ENCODE measurements around the gene GRM1. TPM values are rescaled to one million over a fixed set of nuclear protein-coding genes. Genes with fewer than 3 reads are reported as not detected.

GRM1 gene
- total and polyA plus RNA-seq, 7 experiments from 2014 or later, result not detected

GRCh38 chr6:146177785-146178184 is 148.9 kb downstream of the GRM1 start:
- H3K4me3 ChIP-seq (ENCODE audit: low read length), result no peak overlapping the region
- DNase-seq (no peak), ATAC-seq (no peak)
- Mint-ChIP-seq H3K9me3 (peaks cover 0 to 2% (median 1%) of the 10 kb centered on the region in 11 donors), H3K27ac (no peak overlapping the region), H3K4me3 (no peak overlapping the region), H3K27me3 (no peaks in the 10 kb centered on the region), H3K36me3 (no peaks in the 10 kb centered on the region), H3K4me1 (no peaks in the 10 kb centered on the region)
- no peaks in the 10 kb centered on the region for H3K4me1 ChIP-seq (ENCODE audit: control insufficient read depth in 2 of 2, insufficient read depth in 2 of 2, low read length in 2 of 2)
- H3K9me3 ChIP-seq (ENCODE audit: control insufficient read depth in 2 of 3, low read length in 3 of 3), result no peaks in the 10 kb centered on the region
- H3K27ac ChIP-seq (ENCODE audit: low read depth, low read length), result no peak overlapping the region
- intact Hi-C loops (cut with micrococcal nuclease), result no loop called here
- CTCF ChIA-PET, result no interaction called here
- H3K27me3 ChIP-seq (ENCODE audit: control insufficient read depth in 2 of 2, insufficient read depth in 2 of 2, low read length in 2 of 2), result no peaks in the 10 kb centered on the region
- no peaks in the 10 kb centered on the region for H3K36me3 ChIP-seq (ENCODE audit: control insufficient read depth in 2 of 3, insufficient read depth in 3 of 3, low read length in 3 of 3)
- POLR2A ChIA-PET, result no interaction called here

GRCh38 chr6:146183831-146184230 is 155.0 kb downstream of the GRM1 start:
- peaks cover 0 to 2% (median 0%) of the 10 kb centered on the region in 11 donors for H3K9me3 Mint-ChIP-seq
- Histone ChIP-seq H3K36me3 (ENCODE audit: control insufficient read depth in 2 of 3, insufficient read depth in 3 of 3, low read length in 3 of 3) (no peaks in the 10 kb centered on the region), H3K27ac (ENCODE audit: low read depth, low read length) (no peak overlapping the region), H3K9me3 (ENCODE audit: control insufficient read depth in 2 of 3, low read length in 3 of 3) (no peaks in the 10 kb centered on the region), H3K27me3 (ENCODE audit: control insufficient read depth in 2 of 2, insufficient read depth in 2 of 2, low read length in 2 of 2) (no peaks in the 10 kb centered on the region), H3K4me1 (ENCODE audit: control insufficient read depth in 2 of 2, insufficient read depth in 2 of 2, low read length in 2 of 2) (no peaks in the 10 kb centered on the region), H3K4me3 (ENCODE audit: low read length) (no peak overlapping the region)
- DNase-seq (no peak), ATAC-seq (no peak)
- ChIA-PET POLR2A (no interaction called here), CTCF (no interaction called here)
- intact Hi-C loops (cut with micrococcal nuclease), result no loop called here
- no peak overlapping the region for H3K4me3 Mint-ChIP-seq
- no peaks in the 10 kb centered on the region for H3K36me3 Mint-ChIP-seq
- H3K27ac Mint-ChIP-seq, result no peak overlapping the region
- H3K27me3 Mint-ChIP-seq, result no peaks in the 10 kb centered on the region
- H3K4me1 Mint-ChIP-seq, result no peaks in the 10 kb centered on the region

- DNase-seq (no peak), ATAC-seq (no peak)
- ChIA-PET CTCF (no interaction called here), POLR2A (no interaction called here)
- H3K4me1 Mint-ChIP-seq, result no peaks in the 10 kb centered on the region
- Histone ChIP-seq H3K4me1 (ENCODE audit: control insufficient read depth in 2 of 2, insufficient read depth in 2 of 2, low read length in 2 of 2) (no peaks in the 10 kb centered on the region), H3K27ac (ENCODE audit: low read depth, low read length) (no peak overlapping the region), H3K9me3 (ENCODE audit: control insufficient read depth in 2 of 3, low read length in 3 of 3) (no peaks in the 10 kb centered on the region), H3K4me3 (ENCODE audit: low read length) (no peak overlapping the region), H3K36me3 (ENCODE audit: control insufficient read depth in 2 of 3, insufficient read depth in 3 of 3, low read length in 3 of 3) (no peaks in the 10 kb centered on the region), H3K27me3 (ENCODE audit: control insufficient read depth in 2 of 2, insufficient read depth in 2 of 2, low read length in 2 of 2) (no peaks in the 10 kb centered on the region)
- no peaks in the 10 kb centered on the region for H3K27me3 Mint-ChIP-seq
- no peak overlapping the region for H3K4me3 Mint-ChIP-seq
- H3K9me3 Mint-ChIP-seq, result no peaks in the 10 kb centered on the region
- intact Hi-C loops (cut with micrococcal nuclease), result no loop called here
- no peak overlapping the region for H3K27ac Mint-ChIP-seq
- no peaks in the 10 kb centered on the region for H3K36me3 Mint-ChIP-seq
Measured at GRCh38 chr6:146184701-146185100, 155.8 kb downstream of the GRM1 start.

GRCh38 chr6:146189131-146189530 is 160.3 kb downstream of the GRM1 start:
- no peak overlapping the region for H3K27ac Mint-ChIP-seq
- Histone ChIP-seq H3K4me1 (ENCODE audit: control insufficient read depth in 2 of 2, insufficient read depth in 2 of 2, low read length in 2 of 2) (no peaks in the 10 kb centered on the region), H3K9me3 (ENCODE audit: control insufficient read depth in 2 of 3, low read length in 3 of 3) (no peaks in the 10 kb centered on the region), H3K27ac (ENCODE audit: low read depth, low read length) (no peak overlapping the region), H3K4me3 (ENCODE audit: low read length) (no peak overlapping the region), H3K36me3 (ENCODE audit: control insufficient read depth in 2 of 3, insufficient read depth in 3 of 3, low read length in 3 of 3) (no peaks in the 10 kb centered on the region), H3K27me3 (ENCODE audit: control insufficient read depth in 2 of 2, insufficient read depth in 2 of 2, low read length in 2 of 2) (no peaks in the 10 kb centered on the region)
- no peaks in the 10 kb centered on the region for H3K36me3 Mint-ChIP-seq
- ChIA-PET POLR2A (no interaction called here), CTCF (no interaction called here)
- no peak overlapping the region for H3K4me3 Mint-ChIP-seq
- intact Hi-C loops (cut with micrococcal nuclease), result no loop called here
- H3K4me1 Mint-ChIP-seq, result no peaks in the 10 kb centered on the region
- ATAC-seq (no peak), DNase-seq (no peak)
- H3K9me3 Mint-ChIP-seq, result no peaks in the 10 kb centered on the region
- peaks cover 0 to 8% (median 0%) of the 10 kb centered on the region in 5 donors for H3K27me3 Mint-ChIP-seq

GRCh38 chr6:146190581-146190980 is 161.7 kb downstream of the GRM1 start:
- H3K9me3 Mint-ChIP-seq, result peaks cover 0 to 6% (median 0%) of the 10 kb centered on the region in 11 donors
- no peaks in the 10 kb centered on the region for H3K9me3 ChIP-seq (ENCODE audit: control insufficient read depth in 2 of 3, low read length in 3 of 3)
- H3K36me3 Mint-ChIP-seq, result no peaks in the 10 kb centered on the region
- no peaks in the 10 kb centered on the region for H3K4me1 Mint-ChIP-seq
- no peak for ATAC-seq
- intact Hi-C loops (cut with micrococcal nuclease), result no loop called here
- no peaks in the 10 kb centered on the region for H3K4me1 ChIP-seq (ENCODE audit: control insufficient read depth in 2 of 2, insufficient read depth in 2 of 2, low read length in 2 of 2)
- H3K4me3 ChIP-seq (ENCODE audit: low read length), result no peak overlapping the region
- POLR2A ChIA-PET, result no interaction called here
- H3K27ac ChIP-seq (ENCODE audit: low read depth, low read length), result no peak overlapping the region
- CTCF ChIA-PET, result no interaction called here
- DNase-seq, result no peak
- no peaks in the 10 kb centered on the region for H3K36me3 ChIP-seq (ENCODE audit: control insufficient read depth in 2 of 3, insufficient read depth in 3 of 3, low read length in 3 of 3)
- H3K27me3 ChIP-seq (ENCODE audit: control insufficient read depth in 2 of 2, insufficient read depth in 2 of 2, low read length in 2 of 2), result no peaks in the 10 kb centered on the region
- no peak overlapping the region for H3K4me3 Mint-ChIP-seq
- peaks cover 0 to 16% (median 0%) of the 10 kb centered on the region in 5 donors for H3K27me3 Mint-ChIP-seq
- no peak overlapping the region for H3K27ac Mint-ChIP-seq

- CTCF ChIA-PET, result no interaction called here
- intact Hi-C loops (cut with micrococcal nuclease), result no loop called here
Measured at GRCh38 chr6:146191166-146191565, 162.3 kb downstream of the GRM1 start.

GRCh38 chr6:146191612-146192011 is 162.8 kb downstream of the GRM1 start:
- Histone ChIP-seq H3K36me3 (ENCODE audit: control insufficient read depth in 2 of 3, insufficient read depth in 3 of 3, low read length in 3 of 3) (no peaks in the 10 kb centered on the region), H3K4me1 (ENCODE audit: control insufficient read depth in 2 of 2, insufficient read depth in 2 of 2, low read length in 2 of 2) (no peaks in the 10 kb centered on the region), H3K27ac (ENCODE audit: low read depth, low read length) (no peak overlapping the region), H3K4me3 (ENCODE audit: low read length) (no peak overlapping the region), H3K27me3 (ENCODE audit: control insufficient read depth in 2 of 2, insufficient read depth in 2 of 2, low read length in 2 of 2) (no peaks in the 10 kb centered on the region), H3K9me3 (ENCODE audit: control insufficient read depth in 2 of 3, low read length in 3 of 3) (no peaks in the 10 kb centered on the region)
- peaks cover 0 to 8% (median 0%) of the 10 kb centered on the region in 11 donors for H3K9me3 Mint-ChIP-seq
- H3K27me3 Mint-ChIP-seq, result peaks cover 0 to 17% (median 0%) of the 10 kb centered on the region in 5 donors
- ATAC-seq (no peak), DNase-seq (no peak)
- no peaks in the 10 kb centered on the region for H3K36me3 Mint-ChIP-seq
- ChIA-PET POLR2A (no interaction called here), CTCF (no interaction called here)
- no peaks in the 10 kb centered on the region for H3K4me1 Mint-ChIP-seq
- intact Hi-C loops (cut with micrococcal nuclease), result no loop called here
- no peak overlapping the region for H3K27ac Mint-ChIP-seq
- H3K4me3 Mint-ChIP-seq, result no peak overlapping the region

More at GRCh38 chr6:146191166-146191565, 162.3 kb downstream of the GRM1 start:
- H3K36me3 ChIP-seq (ENCODE audit: control insufficient read depth in 2 of 3, insufficient read depth in 3 of 3, low read length in 3 of 3), result no peaks in the 10 kb centered on the region
- H3K27ac Mint-ChIP-seq, result no peak overlapping the region
- no peak for ATAC-seq
- H3K4me3 Mint-ChIP-seq, result no peak overlapping the region
- H3K4me1 ChIP-seq (ENCODE audit: control insufficient read depth in 2 of 2, insufficient read depth in 2 of 2, low read length in 2 of 2), result no peaks in the 10 kb centered on the region
- DNase-seq, result no peak
- H3K27me3 Mint-ChIP-seq, result peaks cover 0 to 17% (median 0%) of the 10 kb centered on the region in 5 donors
- no peak overlapping the region for H3K27ac ChIP-seq (ENCODE audit: low read depth, low read length)
- H3K36me3 Mint-ChIP-seq, result no peaks in the 10 kb centered on the region
- H3K27me3 ChIP-seq (ENCODE audit: control insufficient read depth in 2 of 2, insufficient read depth in 2 of 2, low read length in 2 of 2), result no peaks in the 10 kb centered on the region
- H3K9me3 ChIP-seq (ENCODE audit: control insufficient read depth in 2 of 3, low read length in 3 of 3), result no peaks in the 10 kb centered on the region
- H3K9me3 Mint-ChIP-seq, result peaks cover 0 to 8% (median 0%) of the 10 kb centered on the region in 11 donors
- POLR2A ChIA-PET, result no interaction called here
- no peaks in the 10 kb centered on the region for H3K4me1 Mint-ChIP-seq
- no peak overlapping the region for H3K4me3 ChIP-seq (ENCODE audit: low read length)
